HCT116 (cell line): ENCODE measurements around the gene PHGDH. TPM values are rescaled to one million over a fixed set of nuclear protein-coding genes. Genes with fewer than 3 reads are reported as not detected.

Experiments used
- ATAC-seq: fragments of 200-7000 bp; cut with Tn5 transposase; 2 replicates; pipeline ENCODE4 v1.9.1; 2020; ENCODE audit warnings: mild to moderate bottlenecking, moderate library complexity
- BruUV-seq: library from RNA; stranded (reverse); fragments of 400-500 nt; replicated peaks from 2 replicates; lab custom pipeline; 2021; lab: Mats Ljungman, UMichigan
- CTCF ChIA-PET: fragments of 300-600 bp; sonication (Branson Sonifier 250); formaldehyde crosslinking; loops from one replicate; lab custom pipeline; 2021; ENCODE audit warnings: antibody characterized with exemption; lab: Charles Lee
- POLR2A ChIA-PET: fragments of 300-600, 350-600 bp; sonication (Branson Sonifier 250); formaldehyde crosslinking; loops from one replicate; lab custom pipeline; 2021; ENCODE audit warnings: antibody characterized with exemption; lab: Charles Lee
- RAD21 ChIA-PET, 2 experiments: fragments of 300-600 bp; sonication (Branson Sonifier 250); formaldehyde crosslinking; loops; one replicate each; lab custom pipeline; 2023; ENCODE audit warnings: low total read pairs in 2 of 2; ENCODE audit not compliant: uncharacterized antibody in 2 of 2, unreplicated experiment in 2 of 2, low non-redundant PET in 1 of 2; lab: Charles Lee
- DNase-seq: peaks from one replicate; pipeline ENCODE4 v3.0.0-alpha.2; 2010; ENCODE audit warnings: low read depth, low spot score
- H2AFZ ChIP-seq: fragments of 200-600 bp; shearing (Covaris generic), sonication (generic); 2 replicates; pipeline ENCODE4 v1.6.1; 2017; ENCODE audit warnings: low read depth, mixed run types, mixed read lengths, antibody characterized with exemption, low read length; ENCODE audit not compliant: poor library complexity, severe bottlenecking
- H3K27ac ChIP-seq: 2 replicates; pipeline ENCODE4 v1.5.1; 2012; ENCODE audit warnings: low read depth, low read length
- H3K27me3 ChIP-seq: fragments of 200-600 bp; sonication (generic); 2 replicates; pipeline ENCODE4 v1.6.1; 2016; ENCODE audit warnings: mixed run types, low read length, mixed read lengths; ENCODE audit not compliant: insufficient read depth
- H3K36me3 ChIP-seq, 2 experiments: fragments of 200-500 bp in 1 of 2; fragments of 200-600 bp in 1 of 2; sonication (Bioruptor generic) in 1 of 2; sonication (generic) in 1 of 2; 2 replicates each; pipeline versions ENCODE4 v1.5.1 to v1.6.1; 2014 to 2016; ENCODE audit warnings: low read length in 2 of 2, inconsistent platforms in 1 of 2, mixed read lengths in 1 of 2, mixed run types in 1 of 2; ENCODE audit not compliant: insufficient read depth in 2 of 2, control insufficient read depth in 1 of 2
- H3K4me1 ChIP-seq, 2 experiments: fragments of 200-600 bp in 1 of 2; sonication (generic) in 1 of 2; 2 replicates each; pipeline versions ENCODE4 v1.5.1 to v1.6.1; 2012 to 2017; ENCODE audit warnings: low read length in 2 of 2, inconsistent platforms in 1 of 2, mild to moderate bottlenecking in 1 of 2, mixed read lengths in 1 of 2, mixed run types in 1 of 2, moderate library complexity in 1 of 2; ENCODE audit not compliant: insufficient read depth in 2 of 2, control insufficient read depth in 1 of 2
- H3K4me2 ChIP-seq: fragments of 200-600 bp; sonication (generic); 2 replicates; pipeline ENCODE4 v1.6.1; 2017; ENCODE audit warnings: mixed run types, low read length, mixed read lengths
- H3K4me3 ChIP-seq, 2 experiments: fragments of 200-600 bp in 1 of 2; sonication (generic) in 1 of 2; replicated peaks in 1 of 2; 2 replicates each; pipeline ENCODE4 v1.5.1; 2011 to 2016; ENCODE audit warnings: low read length in 2 of 2, control low read depth in 1 of 2, low read depth in 1 of 2, mild to moderate bottlenecking in 1 of 2, mixed read lengths in 1 of 2, mixed run types in 1 of 2
- H3K79me2 ChIP-seq: fragments of 200-600 bp; sonication (generic); 2 replicates; pipeline ENCODE4 v1.6.1; 2017; ENCODE audit warnings: mild to moderate bottlenecking, mixed run types, low read length, moderate library complexity, mixed read lengths; ENCODE audit not compliant: insufficient read depth
- H3K9ac ChIP-seq: fragments of 200-600 bp; sonication (generic); 2 replicates; pipeline ENCODE4 v1.6.1; 2016; ENCODE audit warnings: low read length, mixed read lengths
- H3K9me2 ChIP-seq: fragments of 200-600 bp; sonication (generic), shearing (Covaris generic); 2 replicates; pipeline ENCODE4 v1.6.1; 2017; ENCODE audit warnings: mixed run types, mild to moderate bottlenecking, moderate library complexity; ENCODE audit not compliant: insufficient read depth
- H3K9me3 ChIP-seq, 2 experiments: fragments of 200-500 bp in 1 of 2; fragments of 200-600 bp in 1 of 2; sonication (Bioruptor generic) in 1 of 2; sonication (generic) in 1 of 2; 2 replicates each; pipeline ENCODE4 v1.6.1; 2014 to 2017; ENCODE audit warnings: low read length in 2 of 2, mixed read lengths in 2 of 2, inconsistent platforms in 1 of 2, low read depth in 1 of 2, mild to moderate bottlenecking in 1 of 2, mixed run types in 1 of 2, moderate library complexity in 1 of 2; ENCODE audit not compliant: control insufficient read depth in 1 of 2, insufficient read depth in 1 of 2
- H4K20me1 ChIP-seq: fragments of 200-600 bp; sonication (generic), shearing (Covaris generic); 2 replicates; pipeline ENCODE4 v1.6.1; 2017; ENCODE audit warnings: mixed run types, mild to moderate bottlenecking, moderate library complexity; ENCODE audit not compliant: insufficient read depth
- CEBPB ChIP-seq: IDR thresholded peaks from 2 replicates; pipeline ENCODE4 v1.6.1; 2012; ENCODE audit warnings: low read depth
- EGR1 ChIP-seq: IDR thresholded peaks from 2 replicates; pipeline ENCODE4 v1.6.1; 2012; ENCODE audit warnings: low read depth
- JUND ChIP-seq: IDR thresholded peaks from 2 replicates; pipeline ENCODE4 v1.6.1; 2012
- MAX ChIP-seq: IDR thresholded peaks from 2 replicates; pipeline ENCODE4 v1.6.1; 2012
- POLR2AphosphoS5 ChIP-seq: IDR thresholded peaks from 2 replicates; pipeline ENCODE4 v1.6.1; 2011; ENCODE audit warnings: mild to moderate bottlenecking, low read depth, low read length, moderate library complexity
- RAD21 ChIP-seq: IDR thresholded peaks from 2 replicates; pipeline ENCODE4 v1.6.1; 2012; ENCODE audit warnings: low read depth, mild to moderate bottlenecking
- SP1 ChIP-seq: IDR thresholded peaks from 2 replicates; pipeline ENCODE4 v1.6.1; 2012; ENCODE audit warnings: low read depth
- ZBTB33 ChIP-seq: IDR thresholded peaks from 2 replicates; pipeline ENCODE4 v1.6.1; 2011; ENCODE audit warnings: mild to moderate bottlenecking, low read length, moderate library complexity; ENCODE audit not compliant: insufficient replicate concordance; ENCODE audit errors: extremely low read depth
- ZFX ChIP-seq: fragments of 450-650 bp; IDR thresholded peaks from 2 replicates; pipeline ENCODE4 v1.6.1; 2017
- intact Hi-C: fragments of 100-400 bp; cut with micrococcal nuclease; formaldehyde crosslinking; loops from 2 replicates; pipeline ENCODE4 v1.10.0; 2022
- total RNA-seq: library from RNA; stranded (reverse); gene quantifications from one replicate; pipeline ENCODE4 v1.2.1, GENCODE V29; 2021; ENCODE audit not compliant: unreplicated experiment

The PHGDH gene
- total RNA-seq, 1 experiment from 2014 or later: 187 TPM

GRCh38 chr1:119778886-119779560 is 67.3 kb downstream of the PHGDH start:
- Histone ChIP-seq H3K79me2 (no peaks in the 10 kb centered on the region), H3K9ac (no peak overlapping the region), H4K20me1 (no peaks in the 10 kb centered on the region), H2AFZ (no peak overlapping the region), H3K9me2 (no peaks in the 10 kb centered on the region), H3K4me1 (peaks cover 0 to 1% of the 10 kb centered on the region in 2 experiments; a peak in 2 of 4 replicates), H3K27me3 (no peaks in the 10 kb centered on the region), H3K4me3 (no peak overlapping the region), H3K36me3 (no peaks in the 10 kb centered on the region), H3K27ac (no peak overlapping the region), H3K9me3 (no peaks in the 10 kb centered on the region), H3K4me2 (no peak overlapping the region)
- ATAC-seq (no peak), DNase-seq (no peak)
- CTCF ChIA-PET: no interaction called here
- BruUV-seq: no TSS peak
- RAD21 ChIA-PET: no interaction called here
- POLR2A ChIA-PET: no interaction called here
- intact Hi-C loops: no loop called here
- TF ChIP-seq POLR2AphosphoS5 (no peak), ZFX (no peak), EGR1 (no peak), RAD21 (no peak), MAX (no peak), CEBPB (no peak), SP1 (no peak), ZBTB33 (no peak), JUND (no peak)
